OCI-LY3 (cell line): ENCODE results near the gene ABHD5.

Experiments
- CTCF ChIP-seq: fragments of 200-600, 300-600 bp; sonication (generic); IDR thresholded peaks from 2 replicates; pipeline ENCODE4 v1.5.1; 2014; ENCODE audit warnings: antibody characterized with exemption, low read length, low read depth
- EZH2phosphoT487 ChIP-seq: fragments of 200-600 bp; shearing (Covaris generic); IDR thresholded peaks from 2 replicates; pipeline ENCODE4 v1.6.1; 2018; ENCODE audit warnings: antibody characterized with exemption, mixed run types, low read depth

DNA sequence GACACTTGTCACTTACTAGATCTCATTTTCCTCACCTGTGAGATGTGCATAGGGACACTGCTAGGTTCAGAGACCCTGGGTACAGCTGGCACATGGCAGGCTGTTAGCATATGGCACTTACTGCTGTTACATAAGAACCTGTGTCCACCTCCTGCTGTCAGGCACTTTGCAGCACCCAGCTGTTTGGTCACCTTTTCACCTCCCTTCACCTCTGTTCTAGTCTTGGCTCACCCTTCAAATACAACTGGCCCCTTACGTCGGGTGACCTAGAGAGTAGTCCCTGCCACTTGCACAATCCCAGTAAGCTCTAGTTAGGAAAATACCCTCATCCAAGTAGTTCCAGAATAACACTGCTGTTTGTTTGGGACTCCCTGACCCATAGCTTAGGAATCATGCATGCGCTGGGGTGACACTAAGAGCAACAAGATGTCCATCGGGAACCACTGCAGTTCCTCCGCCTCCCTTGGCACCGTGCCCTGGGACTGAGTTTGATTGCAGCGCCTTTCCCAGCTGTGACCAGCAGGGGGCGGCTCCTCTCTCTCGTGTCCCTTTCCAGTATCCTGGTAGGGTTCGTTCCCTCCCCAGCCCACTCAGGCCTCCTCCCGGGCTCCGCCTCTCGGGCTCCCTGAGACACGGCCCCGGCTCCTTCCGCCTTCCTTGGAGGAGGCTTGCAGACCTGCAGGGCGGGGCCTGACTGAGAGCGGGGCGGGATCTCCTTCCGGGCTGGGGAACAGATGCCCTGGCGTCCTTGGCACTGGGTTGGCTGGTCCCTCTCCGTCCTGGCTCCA, 78.6 kb downstream of the ABHD5 start:
- TF ChIP-seq CTCF (peak; percentile 96), EZH2phosphoT487 (no peak)
